GM12875 (cell line): Measurements from ENCODE around the gene CATSPER3.

Source experiments
- H3K4me3 ChIP-seq: one replicate; pipeline ENCODE4 v1.5.1; 2011; ENCODE audit warnings: low read depth, low read length, control low read depth
- CTCF ChIP-seq: IDR thresholded peaks from 2 replicates; pipeline ENCODE4 v1.5.1; 2011; ENCODE audit warnings: low read depth, mild to moderate bottlenecking, control low read depth, inconsistent platforms, low read length, moderate library complexity, borderline replicate concordance; ENCODE audit not compliant: insufficient read depth

Gene CATSPER3

GRCh38 chr5:134937526-134937925, 30.2 kb upstream of the CATSPER3 start:
- H3K4me3 ChIP-seq = no peak overlapping the region
- no peak for TF ChIP-seq CTCF

GRCh38 chr5:134938030-134938429, 29.7 kb upstream of the CATSPER3 start:
- H3K4me3 ChIP-seq = no peak overlapping the region
- no peak for TF ChIP-seq CTCF

- no peak for TF ChIP-seq CTCF
These were observed 28.2 kb upstream of the CATSPER3 start for GRCh38 chr5:134939500-134939899.

GRCh38 chr5:134943547-134943946, 24.2 kb upstream of the CATSPER3 start:
- no peak overlapping the region for H3K4me3 ChIP-seq
- TF ChIP-seq CTCF = no peak

More at GRCh38 chr5:134939500-134939899, 28.2 kb upstream of the CATSPER3 start:
- no peak overlapping the region for H3K4me3 ChIP-seq

GRCh38 chr5:134944630-134945029, 23.1 kb upstream of the CATSPER3 start:
- no peak overlapping the region for H3K4me3 ChIP-seq
- no peak for TF ChIP-seq CTCF

GRCh38 chr5:134945041-134945440, 22.7 kb upstream of the CATSPER3 start:
- H3K4me3 ChIP-seq = no peak overlapping the region
- TF ChIP-seq CTCF = no peak

GRCh38 chr5:134948911-134949310, 18.8 kb upstream of the CATSPER3 start:
- H3K4me3 ChIP-seq = no peak overlapping the region
- TF ChIP-seq CTCF = no peak
